GM12891 (cell line): ENCODE measurements around the gene L3MBTL3.

Experiments used
- POU2F2 ChIP-seq: IDR thresholded peaks from 2 replicates; pipeline ENCODE4 v1.6.1; 2011; ENCODE audit warnings: low read depth, mild to moderate bottlenecking, control low read depth, low read length, moderate library complexity
- TAF1 ChIP-seq: IDR thresholded peaks from 2 replicates; pipeline ENCODE4 v1.6.1; 2011; ENCODE audit warnings: low read depth, low read length, control low read depth

DNA sequence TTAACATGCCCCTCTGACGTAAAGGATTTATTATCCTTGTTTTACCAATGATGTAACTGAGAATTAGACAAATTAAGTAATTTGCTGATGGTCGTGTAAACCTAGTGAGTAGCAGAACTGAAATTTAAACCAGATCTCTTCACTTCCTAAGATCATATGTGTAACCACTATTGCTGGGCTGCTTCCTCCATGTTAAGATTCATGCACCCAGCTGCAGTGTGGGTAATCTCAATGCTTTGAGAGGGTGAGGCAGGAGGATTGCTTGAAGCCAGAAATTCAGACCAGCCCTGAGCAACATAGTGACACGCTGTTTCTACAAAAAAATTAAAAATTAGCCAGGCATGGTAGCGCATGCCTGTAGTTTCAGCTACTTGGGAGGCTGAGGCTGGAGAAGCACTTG, 97.9 kb downstream of the L3MBTL3 start:
- TF ChIP-seq TAF1: no peak
- TF ChIP-seq POU2F2: no peak
